HG02588 (cell line): ENCODE data around the gene TM9SF2.
A peak's percentile ranks its signal among the peaks of the same experiment; 100 is the strongest.
"Not testable (repeated sequence)": the region's sequence is repeated elsewhere in the genome, so short reads cannot be mapped to it uniquely, and the experiment has no call there.

Experiments
- ATAC-seq: cut with Tn5 transposase; IDR thresholded peaks from one replicate; pipeline ENCODE4 v1.9.1; 2021; ENCODE audit warnings: mild to moderate bottlenecking, moderate library complexity; ENCODE audit not compliant: unreplicated experiment

Gene TM9SF2

GRCh38 chr13:99491750-99492149 is 9.5 kb upstream of the TM9SF2 start:
- ATAC-seq = not testable (repeated sequence)

- no peak for ATAC-seq
Measured at GRCh38 chr13:99495466-99496183, 5.6 kb upstream of the TM9SF2 start.

- peak; percentile 25 for ATAC-seq
Measured at GRCh38 chr13:99496184-99497142, 4.8 kb upstream of the TM9SF2 start.

GRCh38 chr13:99498171-99499161 is 2.8 kb upstream of the TM9SF2 start:
- peak; percentile 53 for ATAC-seq

GRCh38 chr13:99500839-99501183 is 461 bp upstream of the TM9SF2 start:
- ATAC-seq = peak; percentile 12

- no peak for ATAC-seq
Measured at GRCh38 chr13:99501848-99502301, 603 bp downstream of the TM9SF2 start.

GRCh38 chr13:99505814-99506269 is 4.6 kb downstream of the TM9SF2 start:
- ATAC-seq = no peak

- peak; percentile 73 for ATAC-seq
Measured at GRCh38 chr13:99506634-99507033, 5.4 kb downstream of the TM9SF2 start.

- no peak for ATAC-seq
Measured at GRCh38 chr13:99507054-99507453, 5.8 kb downstream of the TM9SF2 start.

- ATAC-seq = no peak
Measured at GRCh38 chr13:99507551-99507950, 6.3 kb downstream of the TM9SF2 start.

GRCh38 chr13:99507986-99508385 is 6.7 kb downstream of the TM9SF2 start:
- no peak for ATAC-seq

GRCh38 chr13:99509479-99509878 is 8.2 kb downstream of the TM9SF2 start:
- ATAC-seq = no peak

- ATAC-seq = no peak
Measured at GRCh38 chr13:99514801-99515200, 13.5 kb downstream of the TM9SF2 start.

- ATAC-seq = no peak
Measured at GRCh38 chr13:99516153-99516929, 15.1 kb downstream of the TM9SF2 start.

- ATAC-seq = no peak
Measured at GRCh38 chr13:99517577-99517976, 16.3 kb downstream of the TM9SF2 start.

- no peak for ATAC-seq
Measured at GRCh38 chr13:99517984-99518383, 16.7 kb downstream of the TM9SF2 start.

GRCh38 chr13:99522298-99522697 is 21.0 kb downstream of the TM9SF2 start:
- ATAC-seq = no peak

GRCh38 chr13:99523838-99524237 is 22.6 kb downstream of the TM9SF2 start:
- no peak for ATAC-seq

GRCh38 chr13:99525967-99526366 is 24.7 kb downstream of the TM9SF2 start:
- ATAC-seq = no peak

GRCh38 chr13:99526549-99526948 is 25.3 kb downstream of the TM9SF2 start:
- ATAC-seq = no peak
